ENCODE results near the gene DVL2. TPM values are rescaled to one million over a fixed set of nuclear protein-coding genes. Genes with fewer than 3 reads are reported as not detected.
A peak's percentile ranks its signal among the peaks of the same experiment; 100 is the strongest.

The DVL2 gene
- total RNA-seq, 2 donors from 2014 or later = 32.4 to 42.4 TPM

DNA sequence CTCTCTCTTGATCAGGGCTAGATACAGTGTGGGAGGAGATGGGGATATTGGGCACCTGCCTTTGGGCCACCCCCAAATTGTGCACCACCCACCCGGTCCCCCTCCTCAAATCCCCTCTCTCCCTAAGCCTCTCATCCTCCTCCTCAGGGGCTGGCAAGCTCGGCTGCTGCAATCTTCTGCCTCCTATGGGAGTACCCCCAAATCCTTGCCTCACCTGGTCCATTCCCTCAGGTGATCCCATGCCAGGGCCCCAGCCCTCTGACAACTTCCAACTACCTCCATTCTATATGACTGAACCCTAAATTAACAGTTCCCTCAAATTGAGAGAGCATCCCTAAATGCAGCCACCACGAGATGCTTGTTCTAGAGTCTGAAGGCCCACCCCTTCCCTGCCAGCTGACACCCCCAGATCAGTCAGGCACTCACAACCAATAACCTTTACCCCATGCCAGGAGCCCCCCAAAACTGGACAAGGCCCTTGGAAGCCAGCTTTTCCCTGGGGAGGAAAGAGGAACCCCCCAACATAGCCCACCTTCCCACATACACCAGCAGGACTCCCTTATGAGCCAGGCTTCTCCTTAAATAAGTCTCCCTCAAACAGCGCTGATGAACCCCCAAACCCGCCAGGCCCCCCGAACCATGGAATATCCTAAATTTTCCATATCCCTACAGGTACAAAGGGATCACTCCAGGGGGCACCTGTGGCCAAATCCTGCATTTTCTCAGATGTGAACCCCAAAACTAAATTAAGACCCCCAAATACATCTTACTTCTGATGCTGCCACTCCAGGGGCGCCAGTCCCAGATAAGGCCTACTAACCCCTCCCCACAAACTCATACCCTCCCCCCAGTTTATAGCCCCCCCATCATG, 17.8 kb downstream of the DVL2 start:
- TF ChIP-seq, protein P1, sequence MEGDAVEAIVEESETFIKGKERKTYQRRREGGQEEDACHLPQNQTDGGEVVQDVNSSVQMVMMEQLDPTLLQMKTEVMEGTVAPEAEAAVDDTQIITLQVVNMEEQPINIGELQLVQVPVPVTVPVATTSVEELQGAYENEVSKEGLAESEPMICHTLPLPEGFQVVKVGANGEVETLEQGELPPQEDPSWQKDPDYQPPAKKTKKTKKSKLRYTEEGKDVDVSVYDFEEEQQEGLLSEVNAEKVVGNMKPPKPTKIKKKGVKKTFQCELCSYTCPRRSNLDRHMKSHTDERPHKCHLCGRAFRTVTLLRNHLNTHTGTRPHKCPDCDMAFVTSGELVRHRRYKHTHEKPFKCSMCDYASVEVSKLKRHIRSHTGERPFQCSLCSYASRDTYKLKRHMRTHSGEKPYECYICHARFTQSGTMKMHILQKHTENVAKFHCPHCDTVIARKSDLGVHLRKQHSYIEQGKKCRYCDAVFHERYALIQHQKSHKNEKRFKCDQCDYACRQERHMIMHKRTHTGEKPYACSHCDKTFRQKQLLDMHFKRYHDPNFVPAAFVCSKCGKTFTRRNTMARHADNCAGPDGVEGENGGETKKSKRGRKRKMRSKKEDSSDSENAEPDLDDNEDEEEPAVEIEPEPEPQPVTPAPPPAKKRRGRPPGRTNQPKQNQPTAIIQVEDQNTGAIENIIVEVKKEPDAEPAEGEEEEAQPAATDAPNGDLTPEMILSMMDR (IDR thresholded peaks at IDR 0.05) = no peak
- no peak for DNase-seq
- Histone ChIP-seq H3K4me3 (peak overlapping the region; percentile 16), H3K9me3 (no peaks in the 10 kb centered on the region), H3K27me3 (no peaks in the 10 kb centered on the region), H3K4me1 (peaks cover 11% of the 10 kb centered on the region), H3K27ac (peak overlapping the region; percentile 31), H3K9ac (ENCODE audit: low read depth in 2 of 2, low read length in 2 of 2) (peak overlapping the region in 1 of 2 donors; percentile 43), H3K36me3 (no peaks in the 10 kb centered on the region)
- intact Hi-C loops (cut with DNase I) = no loop called here

DNA sequence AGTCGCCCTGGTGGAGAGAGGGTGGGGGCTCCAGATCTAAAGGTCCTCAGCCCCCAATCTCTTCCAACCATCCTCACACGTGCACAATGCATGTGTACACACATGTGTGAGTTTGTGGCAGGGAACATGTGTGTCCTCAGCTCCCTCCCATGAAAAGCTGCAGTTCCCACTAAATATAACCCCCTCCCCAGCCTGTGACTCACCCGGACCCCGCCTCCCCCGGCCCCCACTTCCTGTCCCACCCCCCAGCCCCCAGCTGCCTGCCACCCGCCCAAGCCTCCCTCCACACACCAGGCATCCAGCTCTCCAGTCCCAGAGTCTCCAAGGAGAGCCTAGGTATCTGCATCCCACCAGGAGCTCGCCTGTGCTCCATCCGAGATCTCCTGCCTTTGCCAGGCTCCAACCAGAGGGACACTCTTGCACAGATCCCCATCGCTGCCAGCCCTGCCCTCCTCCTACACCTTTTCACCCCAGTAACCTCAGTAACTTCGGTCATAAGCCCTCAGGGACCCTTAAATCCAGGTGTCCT, 18.6 kb downstream of the DVL2 start:
- peaks cover 3% of the 10 kb centered on the region for H3K4me1 ChIP-seq
- H3K9ac ChIP-seq (ENCODE audit: low read depth in 2 of 2, low read length in 2 of 2) = peak overlapping the region in 1 of 2 donors; percentile 44

DNA sequence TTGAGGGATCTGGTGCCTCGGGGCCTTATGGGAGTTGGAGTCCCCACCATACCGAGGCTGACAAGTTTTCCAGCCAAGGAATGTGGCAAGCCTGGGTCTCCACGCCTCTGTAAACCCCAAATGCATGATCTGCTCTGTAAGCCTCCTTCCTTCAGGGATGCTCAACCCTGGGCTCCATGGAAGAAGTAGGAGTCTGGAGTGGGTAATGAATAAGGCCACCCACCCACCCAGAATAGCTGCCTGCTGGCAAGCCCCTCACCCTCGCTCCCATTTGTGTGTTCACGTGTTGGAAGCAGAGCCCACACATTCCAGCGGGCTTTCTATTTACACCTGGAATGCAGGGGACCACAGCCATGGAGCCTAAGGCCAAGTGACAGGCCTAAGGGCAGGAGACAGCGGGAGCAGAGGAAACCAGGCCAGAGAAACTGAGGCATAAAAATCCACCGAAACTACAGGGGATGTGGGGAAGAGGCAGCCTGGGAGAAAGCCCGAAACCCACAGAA, 19.1 kb downstream of the DVL2 start:
- no peaks in the 10 kb centered on the region for H3K36me3 ChIP-seq
- no peaks in the 10 kb centered on the region for H3K4me1 ChIP-seq
- TF ChIP-seq, protein P1 (IDR thresholded peaks at IDR 0.05) = no peak
- no peak overlapping the region for H3K4me3 ChIP-seq
- no peaks in the 10 kb centered on the region for H3K9me3 ChIP-seq
- peak overlapping the region in 1 of 2 donors; percentile 62 for H3K9ac ChIP-seq (ENCODE audit: low read depth in 2 of 2, low read length in 2 of 2)
- no peak overlapping the region for H3K27ac ChIP-seq
- no peak for DNase-seq
- intact Hi-C loops (cut with DNase I) = no loop called here
- no peaks in the 10 kb centered on the region for H3K27me3 ChIP-seq

More for the DNA sequence above, 18.6 kb downstream of the DVL2 start:
- intact Hi-C loops (cut with DNase I) = no loop called here
- H3K27ac ChIP-seq = no peak overlapping the region
- DNase-seq = no peak
- no peaks in the 10 kb centered on the region for H3K36me3 ChIP-seq
- no peak overlapping the region for H3K4me3 ChIP-seq
- TF ChIP-seq, protein P1 (IDR thresholded peaks at IDR 0.05) = no peak
- no peaks in the 10 kb centered on the region for H3K27me3 ChIP-seq
- no peaks in the 10 kb centered on the region for H3K9me3 ChIP-seq

DNA sequence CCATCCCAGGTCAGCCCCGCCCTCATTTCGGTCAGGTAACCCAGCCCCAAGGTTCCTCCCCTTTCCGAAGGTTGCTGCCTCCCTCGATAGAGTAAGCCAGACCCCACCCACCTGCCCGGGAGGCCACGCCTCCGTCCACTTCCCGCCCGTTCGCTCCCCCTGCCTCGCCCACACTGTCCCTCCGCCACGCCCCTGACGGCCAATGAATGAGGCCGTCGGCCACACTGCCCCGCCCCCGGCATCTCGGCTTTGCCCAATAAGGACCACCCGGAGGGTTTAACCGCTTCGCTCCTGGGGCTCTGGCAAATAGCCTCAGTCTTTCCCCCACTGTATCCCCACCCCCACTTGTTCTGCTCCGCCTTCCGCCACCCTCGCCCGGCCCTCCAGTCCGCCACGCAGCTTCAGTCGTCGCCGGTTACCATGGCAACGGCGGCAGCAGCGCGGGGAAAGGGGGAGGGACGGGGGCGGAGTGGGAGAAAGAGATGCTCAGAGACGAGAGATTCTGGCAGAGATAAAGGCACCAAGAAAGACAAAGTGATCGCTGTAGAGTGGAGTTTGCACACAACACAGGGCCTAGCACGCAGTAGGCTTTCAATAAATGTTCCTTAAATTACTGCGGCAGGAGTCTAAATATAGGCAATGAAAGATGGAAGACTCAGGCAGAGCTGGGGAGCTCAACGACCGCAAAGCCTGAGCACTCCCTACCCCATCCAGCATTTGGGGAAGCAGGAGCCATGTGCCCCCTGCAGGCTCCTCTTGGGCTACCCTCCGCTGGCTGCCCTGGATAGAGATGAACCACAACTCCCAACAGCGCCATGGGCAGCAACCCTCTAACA, 19.8 kb downstream of the DVL2 start:
- TF ChIP-seq, protein P1 (IDR thresholded peaks at IDR 0.05) = no peak
- Histone ChIP-seq H3K4me1 (no peaks in the 10 kb centered on the region), H3K4me3 (peak overlapping the region; percentile 40), H3K27me3 (no peaks in the 10 kb centered on the region), H3K9ac (ENCODE audit: low read depth in 2 of 2, low read length in 2 of 2) (peak overlapping the region; percentile 45 to 62), H3K9me3 (no peaks in the 10 kb centered on the region), H3K27ac (peak overlapping the region; percentile 63), H3K36me3 (no peaks in the 10 kb centered on the region)
- peak; percentile 99 for DNase-seq
- intact Hi-C loops (cut with DNase I) = no loop called here

DNA sequence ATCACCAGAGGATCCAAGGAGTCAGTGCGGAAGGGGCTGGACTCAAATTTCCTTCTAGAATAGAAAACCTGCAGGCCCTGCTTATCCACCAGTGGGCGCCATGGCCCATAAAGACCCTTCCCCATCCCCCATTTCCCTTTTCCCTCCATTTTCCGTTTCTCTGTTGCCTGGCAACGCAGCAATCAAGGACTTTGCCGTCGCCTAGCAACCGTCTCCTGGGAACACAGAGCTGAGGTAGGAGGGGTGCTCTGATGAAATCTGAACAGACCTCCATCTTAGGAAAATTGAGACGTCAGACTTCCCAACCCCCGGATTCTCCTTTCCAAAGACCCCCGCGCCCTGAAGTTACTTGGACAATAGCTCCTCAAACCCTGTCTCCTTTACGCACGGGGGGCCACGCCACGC, 20.4 kb downstream of the DVL2 start:
- Histone ChIP-seq H3K9me3 (no peaks in the 10 kb centered on the region), H3K27ac (peak overlapping the region; percentile 63), H3K27me3 (no peaks in the 10 kb centered on the region), H3K36me3 (no peaks in the 10 kb centered on the region), H3K9ac (ENCODE audit: low read depth in 2 of 2, low read length in 2 of 2) (no peak overlapping the region), H3K4me1 (no peaks in the 10 kb centered on the region), H3K4me3 (peak overlapping the region; percentile 40)
- intact Hi-C loops (cut with DNase I) = no loop called here
- DNase-seq = no peak
- TF ChIP-seq, protein P1 (IDR thresholded peaks at IDR 0.05) = peak; percentile 16

Measured in colonic mucosa (tissue), 4 donors.